GM23248 (cell line): ENCODE measurements around the gene IRGM. TPM values are rescaled to one million over a fixed set of nuclear protein-coding genes. Genes with fewer than 3 reads are reported as not detected.

ENCODE experiments used
- DNase-seq: peaks from one replicate; pipeline ENCODE4 v3.0.0-alpha.2; 2015
- H2AFZ ChIP-seq: fragments of 200-600 bp; sonication (generic); 2 replicates; pipeline ENCODE4 v1.6.1; 2016; ENCODE audit warnings: antibody characterized with exemption
- H3F3A ChIP-seq: fragments of 200-600 bp; sonication (generic); 2 replicates; pipeline ENCODE4 v1.6.1; 2016; ENCODE audit warnings: mild to moderate bottlenecking, antibody characterized with exemption, mixed run types; ENCODE audit not compliant: insufficient read depth
- H3K27ac ChIP-seq: fragments of 200-600 bp; sonication (generic); 2 replicates; pipeline ENCODE4 v1.5.1; 2016; ENCODE audit warnings: mild to moderate bottlenecking
- H3K27me3 ChIP-seq: fragments of 200-600 bp; sonication (generic); replicated peaks from 2 replicates; pipeline ENCODE4 v1.6.1; 2016; ENCODE audit warnings: mild to moderate bottlenecking; ENCODE audit not compliant: insufficient read depth
- H3K36me3 ChIP-seq: fragments of 200-600 bp; sonication (generic); 2 replicates; pipeline ENCODE4 v1.6.1; 2016; ENCODE audit warnings: low read depth, mild to moderate bottlenecking
- H3K4me1 ChIP-seq: fragments of 200-600 bp; sonication (generic); 2 replicates; pipeline ENCODE4 v1.6.1; 2016; ENCODE audit warnings: mild to moderate bottlenecking; ENCODE audit not compliant: insufficient read depth
- H3K4me2 ChIP-seq: fragments of 200-600 bp; sonication (generic); one replicate; pipeline ENCODE4 v1.6.1; 2016; ENCODE audit warnings: mild to moderate bottlenecking; ENCODE audit not compliant: unreplicated experiment
- H3K4me3 ChIP-seq: fragments of 200-600 bp; sonication (generic); 2 replicates; pipeline ENCODE4 v1.5.1; 2016; ENCODE audit warnings: mild to moderate bottlenecking
- H3K79me2 ChIP-seq: fragments of 200-600 bp; sonication (generic); 2 replicates; pipeline ENCODE4 v1.6.1; 2016; ENCODE audit warnings: mild to moderate bottlenecking; ENCODE audit not compliant: insufficient read depth
- H3K9ac ChIP-seq: fragments of 200-600 bp; sonication (generic); 2 replicates; pipeline ENCODE4 v1.6.1; 2016; ENCODE audit warnings: mild to moderate bottlenecking
- H3K9me2 ChIP-seq: fragments of 200-600 bp; sonication (generic); 2 replicates; pipeline ENCODE4 v1.6.1; 2016; ENCODE audit warnings: mixed run types, mild to moderate bottlenecking, moderate library complexity; ENCODE audit not compliant: insufficient read depth
- H3K9me3 ChIP-seq: fragments of 200-600 bp; sonication (generic); one replicate; pipeline ENCODE4 v1.6.1; 2017; ENCODE audit warnings: low read depth
- H4K20me1 ChIP-seq: fragments of 200-600 bp; sonication (generic); 2 replicates; pipeline ENCODE4 v1.6.0; 2016; ENCODE audit not compliant: insufficient read depth
- EZH2 ChIP-seq: fragments of 200-600 bp; sonication (generic); IDR thresholded peaks from 2 replicates; pipeline ENCODE4 v1.6.1; 2018; ENCODE audit warnings: antibody characterized with exemption, mild to moderate bottlenecking; ENCODE audit not compliant: insufficient read depth, poor library complexity, severe bottlenecking
- EZH2phosphoT487 ChIP-seq: fragments of 200-600 bp; sonication (generic); IDR thresholded peaks from 2 replicates; pipeline ENCODE4 v1.6.1; 2018; ENCODE audit warnings: antibody characterized with exemption, moderate library complexity, mild to moderate bottlenecking, low read depth; ENCODE audit not compliant: insufficient read depth
- WGBS, 2 experiments: methylation state at CpG; one replicate each; pipeline ENCODE4 v1.1.6; 2015 to 2017; ENCODE audit warnings: low lambda C conversion rate in 2 of 2, low coverage in 1 of 2; ENCODE audit errors: missing lambda C conversion rate in 2 of 2; 5-methylcytosine and 5-hydroxymethylcytosine counted together
- in situ Hi-C: fragments of 300-500 bp; cut with MboI; formaldehyde crosslinking; loops from 2 replicates; pipeline ENCODE4 v1.15.0; 2020
- polyA plus RNA-seq: library from polyadenylated mRNA; unstranded; fragments of >200 nt; fragmentation: Nextera tagmentation; extraction: Ambion mirVana; gene quantifications from 2 replicates; pipeline ENCODE4 v1.2.1, GENCODE V29; 2016
- total RNA-seq: library from RNA; depleted of rRNA; stranded (reverse); fragments of >200 nt; shearing (Covaris generic); gene quantifications from 2 replicates; pipeline ENCODE4 v1.2.3, GENCODE V29; 2014; rRNA removed

IRGM gene
- total and polyA plus RNA-seq, 2 experiments from 2014 or later: not detected

GRCh38 chr5:150860246-150860821 lies 14.0 kb downstream of the IRGM start:
- Histone ChIP-seq H4K20me1 (no peaks in the 10 kb centered on the region), H2AFZ (no peak overlapping the region), H3F3A (no peaks in the 10 kb centered on the region), H3K9me3 (no peaks in the 10 kb centered on the region), H3K4me3 (no peak overlapping the region), H3K27me3 (no peaks in the 10 kb centered on the region), H3K9ac (no peak overlapping the region), H3K27ac (no peak overlapping the region), H3K36me3 (no peaks in the 10 kb centered on the region), H3K9me2 (no peaks in the 10 kb centered on the region), H3K79me2 (no peaks in the 10 kb centered on the region), H3K4me1 (no peaks in the 10 kb centered on the region), H3K4me2 (no peak overlapping the region)
- in situ Hi-C loops: no loop called here
- DNase-seq: no peak
- TF ChIP-seq EZH2phosphoT487: no peak
- no peak for TF ChIP-seq EZH2
- 19 to 20% methylated on average over 2 of the region's 2 CpGs for WGBS, 2 experiments

- H2AFZ ChIP-seq: no peak overlapping the region
- DNase-seq: no peak
- H3K36me3 ChIP-seq: no peaks in the 10 kb centered on the region
- no peak overlapping the region for H3K27ac ChIP-seq
- 25 to 40% methylated on average over 1 of the region's 1 CpG for WGBS, 2 experiments
- no peaks in the 10 kb centered on the region for H3K79me2 ChIP-seq
- no peaks in the 10 kb centered on the region for H3K9me2 ChIP-seq
- H3K4me3 ChIP-seq: no peak overlapping the region
- no peaks in the 10 kb centered on the region for H3K9me3 ChIP-seq
- no peaks in the 10 kb centered on the region for H3F3A ChIP-seq
- TF ChIP-seq EZH2 (no peak), EZH2phosphoT487 (no peak)
- H4K20me1 ChIP-seq: no peaks in the 10 kb centered on the region
- H3K4me1 ChIP-seq: no peaks in the 10 kb centered on the region
- H3K4me2 ChIP-seq: no peak overlapping the region
- in situ Hi-C loops: no loop called here
- no peaks in the 10 kb centered on the region for H3K27me3 ChIP-seq
- H3K9ac ChIP-seq: no peak overlapping the region
These were observed 15.7 kb downstream of the IRGM start for GRCh38 chr5:150862070-150862469.

GRCh38 chr5:150879358-150879757 lies 33.0 kb downstream of the IRGM start:
- no peaks in the 10 kb centered on the region for H3K9me3 ChIP-seq
- no peak overlapping the region for H2AFZ ChIP-seq
- no peaks in the 10 kb centered on the region for H4K20me1 ChIP-seq
- no peak overlapping the region for H3K4me3 ChIP-seq
- no peak for DNase-seq
- no peak overlapping the region for H3K27ac ChIP-seq
- no peaks in the 10 kb centered on the region for H3K36me3 ChIP-seq
- in situ Hi-C loops: no loop called here
- TF ChIP-seq EZH2 (no peak), EZH2phosphoT487 (no peak)
- H3K4me2 ChIP-seq: no peak overlapping the region
- H3F3A ChIP-seq: no peaks in the 10 kb centered on the region
- no peaks in the 10 kb centered on the region for H3K79me2 ChIP-seq
- no peak overlapping the region for H3K9ac ChIP-seq
- no peaks in the 10 kb centered on the region for H3K27me3 ChIP-seq
- no peaks in the 10 kb centered on the region for H3K9me2 ChIP-seq
- H3K4me1 ChIP-seq: no peaks in the 10 kb centered on the region

GRCh38 chr5:150895431-150896428 lies 49.4 kb downstream of the IRGM start:
- Histone ChIP-seq H3K4me3 (no peak overlapping the region), H3F3A (0 out of 2 replicates have a peak, but pooled peaks cover 5% of the 10 kb centered on the region), H3K4me1 (no peaks in the 10 kb centered on the region), H2AFZ (no peak overlapping the region), H3K36me3 (peaks cover 28% of the 10 kb centered on the region), H3K27me3 (no peaks in the 10 kb centered on the region), H3K9me2 (no peaks in the 10 kb centered on the region), H4K20me1 (no peaks in the 10 kb centered on the region), H3K9me3 (peaks cover 4% of the 10 kb centered on the region), H3K4me2 (no peak overlapping the region), H3K9ac (no peak overlapping the region), H3K27ac (no peak overlapping the region), H3K79me2 (no peaks in the 10 kb centered on the region)
- TF ChIP-seq EZH2: no peak
- no peak for TF ChIP-seq EZH2phosphoT487
- peak; percentile 2 for DNase-seq
- WGBS, 2 experiments: 83 to 84% methylated on average over 8 of the region's 8 CpGs
- in situ Hi-C loops: no loop called here

Other genes with a start within 250 kb of the IRGM start
- gene SYNPO, start 205.9 kb upstream of the IRGM start, total RNA-seq: 6.1 and 7.7 TPM in 2 replicates
- 5.6 and 6.3 TPM in 2 replicates for gene SYNPO, start 205.9 kb upstream of the IRGM start, polyA plus RNA-seq
- gene MYOZ3, start 185.3 kb upstream of the IRGM start, total RNA-seq: 0.13 and 0.32 TPM in 2 replicates
- 0.18 and 0.71 TPM in 2 replicates for gene MYOZ3, start 185.3 kb upstream of the IRGM start, polyA plus RNA-seq
- 24.6 and 25.8 TPM in 2 replicates for gene RBM22, start 145.5 kb upstream of the IRGM start, total RNA-seq
- 35.5 and 36.7 TPM in 2 replicates for gene RBM22, start 145.5 kb upstream of the IRGM start, polyA plus RNA-seq
- 46.9 and 47.1 TPM in 2 replicates for gene DCTN4, start 87.5 kb upstream of the IRGM start, total RNA-seq
- 30.1 and 34.5 TPM in 2 replicates for gene DCTN4, start 87.5 kb upstream of the IRGM start, polyA plus RNA-seq
- 64.9 and 88.3 TPM in 2 replicates for gene SMIM3, start 67.8 kb upstream of the IRGM start, total RNA-seq
- gene SMIM3, start 67.8 kb upstream of the IRGM start, polyA plus RNA-seq: 72.2 and 73.8 TPM in 2 replicates
- gene ZNF300, start 58.5 kb downstream of the IRGM start, total RNA-seq: 2.0 and 5.1 TPM in 2 replicates
- 2.9 and 3.0 TPM in 2 replicates for gene ZNF300, start 58.5 kb downstream of the IRGM start, polyA plus RNA-seq
- gene GPX3, start 174.1 kb downstream of the IRGM start, total RNA-seq: 2.4 and 3.0 TPM in 2 replicates
- 4.2 and 4.4 TPM in 2 replicates for gene GPX3, start 174.1 kb downstream of the IRGM start, polyA plus RNA-seq
- 88.8 and 92.1 TPM in 2 replicates for gene TNIP1, start 234.5 kb downstream of the IRGM start, total RNA-seq
- gene TNIP1, start 234.5 kb downstream of the IRGM start, polyA plus RNA-seq: 43.1 and 43.2 TPM in 2 replicates